Transverse colon (tissue), 4 donors: ENCODE measurements around the gene LRBA. TPM values are rescaled to one million over a fixed set of nuclear protein-coding genes. Genes with fewer than 3 reads are reported as not detected.

Experiments used
- DNase-seq: peaks from one replicate; pipeline ENCODE4 v3.0.0-alpha.2; 2019
- H3K27ac ChIP-seq, 4 donors: fragments of 200-600 bp; sonication (generic); 2 replicates each; pipeline ENCODE4 v1.5.1; 2016 to 2018; ENCODE audit warnings: inconsistent platforms in 4 of 4
- H3K27me3 ChIP-seq: fragments of 200-600 bp; sonication (generic); 2 replicates; pipeline ENCODE4 v1.5.1; 2017; ENCODE audit warnings: inconsistent platforms
- H3K36me3 ChIP-seq, 4 donors: fragments of 200-600 bp; sonication (generic); 2 replicates each; pipeline ENCODE4 v1.5.1; 2017 to 2019; ENCODE audit warnings: inconsistent platforms in 4 of 4
- H3K4me1 ChIP-seq, 4 donors: fragments of 200-600 bp; sonication (generic); 2 replicates each; pipeline ENCODE4 v1.5.1; 2017 to 2020; ENCODE audit warnings: inconsistent platforms in 4 of 4
- H3K4me3 ChIP-seq, 4 donors: fragments of 200-600 bp; sonication (generic); 1 replicate in 1 of 4; 2 replicates in 3 of 4; pipeline versions ENCODE4 v1.5.1 to v1.6.1; 2017 to 2019; ENCODE audit warnings: inconsistent platforms in 4 of 4
- H3K9me3 ChIP-seq, 2 donors: fragments of 200-600 bp; sonication (generic); 2 replicates each; pipeline ENCODE4 v1.5.1; 2017 to 2019; ENCODE audit warnings: inconsistent platforms in 2 of 2
- EP300 ChIP-seq: sonication (generic); formaldehyde crosslinking; IDR thresholded peaks from one replicate; pipeline ENCODE4 v1.6.1; 2017; ENCODE audit warnings: antibody characterized with exemption, low read depth
- POLR2A ChIP-seq: fragments of 450-650 bp; IDR thresholded peaks from one replicate; pipeline ENCODE4 v1.6.1; 2016; ENCODE audit warnings: antibody characterized with exemption, mild to moderate bottlenecking, moderate library complexity
- POLR2AphosphoS5 ChIP-seq, 3 donors: sonication (generic); formaldehyde crosslinking; IDR thresholded peaks; one replicate each; pipeline ENCODE4 v1.6.1; 2016; ENCODE audit warnings: antibody characterized with exemption in 3 of 3
- WGBS, 2 donors: methylation state at CpG; one replicate each; pipeline ENCODE4 v1.1.5; 2018; ENCODE audit warnings: low coverage in 1 of 2; 5-methylcytosine and 5-hydroxymethylcytosine counted together
- in situ Hi-C, 4 donors: fragments of 200-750 bp; cut with MboI; loops; one replicate each; pipeline versions ENCODE4 v1.15.0 to v1.15.1; 2017; ENCODE audit warnings: low sequenced_read_pairs in 3 of 4, low pct_ligation_motif_present in 1 of 4, low pct_unique_long_range_greater_than_20kb in 1 of 4
- intact Hi-C: fragments of 100-400 bp; cut with DNase I; formaldehyde crosslinking; loops from one replicate; pipeline ENCODE4 v1.15.1; 2023; ENCODE audit warnings: low total_unique reads
- total RNA-seq, 4 donors: library from RNA; depleted of rRNA; stranded (reverse); fragments of >200 nt; gene quantifications; one replicate each; pipeline ENCODE4 v1.1.0, GENCODE V29; 2016
- TF ChIP-seq, protein P1 (sequence below), 5 experiments: fragments of 200-600 bp in 3 of 5; fragments of 450-650 bp in 2 of 5; sonication (generic) in 3 of 5; IDR thresholded peaks; 1 replicate in 2 of 5; 2 replicates in 3 of 5; pipeline ENCODE4 v1.5.1; 2016 to 2017; ENCODE audit warnings: antibody characterized with exemption in 5 of 5, inconsistent platforms in 3 of 5, mild to moderate bottlenecking in 2 of 5, moderate library complexity in 1 of 5

LRBA gene
- total RNA-seq, 4 donors from 2014 or later = 82.7 to 125 (median 112) TPM

DNA sequence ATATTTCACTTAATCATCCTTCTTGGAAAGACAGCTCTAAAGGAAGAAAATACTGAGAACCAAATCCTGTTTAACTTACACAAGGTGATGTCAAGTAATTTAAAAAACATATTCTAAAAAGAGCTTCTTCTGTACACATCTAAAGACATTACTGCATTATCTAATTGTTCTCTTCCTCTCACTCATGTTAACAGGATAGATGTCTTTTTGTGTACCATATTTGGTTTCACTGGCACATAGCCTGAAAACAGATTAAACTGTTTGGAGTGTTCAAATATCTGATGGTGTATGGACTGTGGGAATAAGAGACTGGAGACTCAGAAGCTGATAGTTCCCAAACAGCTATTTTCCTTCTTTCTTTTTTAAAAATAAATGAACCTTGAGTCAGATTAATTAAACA is 646.4 kb downstream of the LRBA start:
- Histone ChIP-seq H3K4me1 (peaks cover 0 to 7% (median 3%) of the 10 kb centered on the region in 4 donors), H3K36me3 (peaks cover 0 to 3% (median 1%) of the 10 kb centered on the region in 4 donors), H3K4me3 (no peak overlapping the region), H3K27me3 (no peaks in the 10 kb centered on the region), H3K27ac (peak overlapping the region in 3 of 4 donors; percentile 38 to 57 (median 56)), H3K9me3 (no peaks in the 10 kb centered on the region)
- intact Hi-C loops (no loop called here), in situ Hi-C loops (no loop called here)
- TF ChIP-seq, protein P1, sequence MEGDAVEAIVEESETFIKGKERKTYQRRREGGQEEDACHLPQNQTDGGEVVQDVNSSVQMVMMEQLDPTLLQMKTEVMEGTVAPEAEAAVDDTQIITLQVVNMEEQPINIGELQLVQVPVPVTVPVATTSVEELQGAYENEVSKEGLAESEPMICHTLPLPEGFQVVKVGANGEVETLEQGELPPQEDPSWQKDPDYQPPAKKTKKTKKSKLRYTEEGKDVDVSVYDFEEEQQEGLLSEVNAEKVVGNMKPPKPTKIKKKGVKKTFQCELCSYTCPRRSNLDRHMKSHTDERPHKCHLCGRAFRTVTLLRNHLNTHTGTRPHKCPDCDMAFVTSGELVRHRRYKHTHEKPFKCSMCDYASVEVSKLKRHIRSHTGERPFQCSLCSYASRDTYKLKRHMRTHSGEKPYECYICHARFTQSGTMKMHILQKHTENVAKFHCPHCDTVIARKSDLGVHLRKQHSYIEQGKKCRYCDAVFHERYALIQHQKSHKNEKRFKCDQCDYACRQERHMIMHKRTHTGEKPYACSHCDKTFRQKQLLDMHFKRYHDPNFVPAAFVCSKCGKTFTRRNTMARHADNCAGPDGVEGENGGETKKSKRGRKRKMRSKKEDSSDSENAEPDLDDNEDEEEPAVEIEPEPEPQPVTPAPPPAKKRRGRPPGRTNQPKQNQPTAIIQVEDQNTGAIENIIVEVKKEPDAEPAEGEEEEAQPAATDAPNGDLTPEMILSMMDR (IDR thresholded peaks at IDR 0.05) = no peak
- TF ChIP-seq EP300 (no peak), POLR2AphosphoS5 (IDR thresholded peaks at IDR 0.05) (no peak), POLR2A (no peak)
- no peak for DNase-seq

DNA sequence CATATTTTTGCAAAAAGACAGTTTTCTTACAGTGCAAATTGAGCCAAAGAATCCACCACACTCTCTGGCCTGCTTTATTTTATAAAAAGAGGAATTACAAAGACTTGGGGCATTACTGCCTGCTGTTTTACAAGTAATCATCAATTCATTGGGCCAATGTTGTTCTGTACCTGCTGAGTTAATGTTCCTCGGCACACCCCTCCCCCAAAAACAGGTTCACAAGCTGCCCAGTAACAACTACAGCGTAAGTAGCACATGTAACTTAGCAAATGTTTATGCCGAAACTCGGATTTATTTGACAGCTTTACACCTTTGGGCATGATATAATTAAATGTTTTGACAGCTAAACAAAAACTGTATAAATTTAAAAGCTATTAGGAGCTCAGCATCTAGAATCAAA is 647.8 kb downstream of the LRBA start:
- no peaks in the 10 kb centered on the region for H3K27me3 ChIP-seq
- in situ Hi-C loops = no loop called here
- peak overlapping the region in 3 of 4 donors; percentile 35 to 57 (median 56) for H3K27ac ChIP-seq
- DNase-seq = no peak
- WGBS, 2 donors = 62 to 75% methylated on average over 3 to 4 of the region's 4 CpGs
- H3K4me1 ChIP-seq = peaks cover 0 to 7% (median 3%) of the 10 kb centered on the region in 4 donors
- peaks cover 0 to 3% (median 0%) of the 10 kb centered on the region in 4 donors for H3K36me3 ChIP-seq
- TF ChIP-seq POLR2A (no peak), EP300 (peak; percentile 19), POLR2AphosphoS5 (IDR thresholded peaks at IDR 0.05) (peak; percentile 21 to 41 (median 38))
- TF ChIP-seq, protein P1 (IDR thresholded peaks at IDR 0.05) = no peak
- H3K4me3 ChIP-seq = no peak overlapping the region
- no peaks in the 10 kb centered on the region for H3K9me3 ChIP-seq
- intact Hi-C loops = no loop called here

DNA sequence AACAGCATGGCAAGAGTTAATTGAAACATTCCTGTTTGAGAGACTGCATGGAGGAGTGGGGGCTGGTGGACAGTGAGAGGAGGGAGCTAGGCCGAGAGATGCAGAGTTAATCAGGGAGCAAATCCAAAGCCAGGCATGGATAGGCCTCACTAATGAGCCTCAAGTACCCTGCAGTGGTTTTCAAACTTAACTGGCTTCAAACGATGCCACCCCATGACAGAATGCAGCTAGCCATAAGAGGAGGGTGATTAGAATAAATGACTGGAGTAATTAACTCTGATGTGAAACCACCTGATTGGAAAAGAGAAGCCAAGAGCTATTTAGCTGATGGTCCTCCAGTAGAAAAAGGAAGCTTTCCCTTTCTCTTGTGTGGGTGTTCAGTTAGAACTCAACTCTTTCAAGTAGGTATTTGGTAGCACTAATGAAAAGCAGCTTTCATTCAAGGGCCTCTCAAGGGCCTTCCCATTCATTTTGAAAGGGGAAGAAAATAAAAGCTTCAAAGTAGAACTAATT is 648.5 kb downstream of the LRBA start:
- in situ Hi-C loops = no loop called here
- intact Hi-C loops = no loop called here

DNA sequence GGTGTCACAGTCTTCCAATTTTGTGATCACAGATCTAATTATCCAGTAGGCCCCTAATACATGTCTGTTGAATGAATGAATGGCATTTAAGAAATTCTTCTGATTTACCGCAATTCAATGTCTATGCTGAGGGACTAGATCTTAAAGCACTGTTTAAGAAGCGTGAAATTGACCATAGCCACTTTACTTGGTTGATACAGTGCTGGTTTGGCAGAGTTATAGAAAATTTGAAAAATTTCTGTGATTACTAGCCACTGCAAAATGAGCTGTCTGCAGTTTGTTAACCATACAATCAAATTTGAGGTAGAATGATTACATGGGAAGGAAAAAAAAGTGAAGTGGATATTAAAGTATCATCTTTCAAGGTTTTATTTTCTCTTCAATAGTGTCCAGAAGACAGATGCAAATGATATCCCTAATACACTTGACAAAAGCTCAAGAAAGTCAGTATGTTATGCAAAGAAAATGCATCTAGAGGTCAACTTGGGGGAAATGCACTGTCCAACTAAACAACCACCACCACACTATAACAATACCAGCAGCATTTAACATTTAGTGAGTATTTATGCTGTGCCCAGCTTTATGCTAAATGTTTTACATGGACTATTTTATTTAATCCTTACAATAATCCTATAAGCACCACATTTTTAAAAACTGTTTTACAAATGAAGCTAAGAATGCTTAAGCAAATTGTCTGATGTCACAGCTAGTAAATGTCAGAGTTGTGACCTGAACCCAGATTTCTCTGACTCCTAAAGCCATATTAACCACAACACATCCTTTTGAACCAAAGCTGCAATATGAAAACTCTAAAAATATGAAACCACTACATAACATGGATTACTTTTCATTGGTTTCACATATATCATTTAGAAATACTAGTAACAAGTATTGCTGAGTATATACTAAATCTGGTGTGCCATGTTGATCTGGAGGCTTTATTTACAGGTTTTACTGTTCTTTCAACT is 651.1 kb downstream of the LRBA start:
- Histone ChIP-seq H3K27me3 (no peaks in the 10 kb centered on the region), H3K4me1 (peaks cover 0 to 6% (median 2%) of the 10 kb centered on the region in 4 donors), H3K27ac (no peak overlapping the region), H3K36me3 (no peaks in the 10 kb centered on the region), H3K4me3 (no peak overlapping the region), H3K9me3 (no peaks in the 10 kb centered on the region)
- intact Hi-C loops = no loop called here
- WGBS, 2 donors = 50 to 73% methylated on average over 2 of the region's 2 CpGs
- in situ Hi-C loops = no loop called here
- TF ChIP-seq, protein P1 (IDR thresholded peaks at IDR 0.05) = no peak
- TF ChIP-seq POLR2AphosphoS5 (IDR thresholded peaks at IDR 0.05) = no peak
- TF ChIP-seq POLR2A = no peak
- no peak for TF ChIP-seq EP300
- DNase-seq = no peak

More for the DNA sequence above, 648.5 kb downstream of the LRBA start:
- no peak for DNase-seq
- 53 to 63% methylated on average over 2 of the region's 2 CpGs for WGBS, 2 donors
- peaks cover 0 to 7% (median 3%) of the 10 kb centered on the region in 4 donors for H3K4me1 ChIP-seq
- H3K27ac ChIP-seq = peak overlapping the region in 3 of 4 donors; percentile 14 to 57 (median 35)
- H3K9me3 ChIP-seq = no peaks in the 10 kb centered on the region
- TF ChIP-seq POLR2A = no peak
- no peak for TF ChIP-seq POLR2AphosphoS5 (IDR thresholded peaks at IDR 0.05)
- TF ChIP-seq, protein P1 (IDR thresholded peaks at IDR 0.05) = no peak
- no peak for TF ChIP-seq EP300
- H3K4me3 ChIP-seq = no peak overlapping the region
- peaks cover 0 to 3% (median 0%) of the 10 kb centered on the region in 4 donors for H3K36me3 ChIP-seq
- H3K27me3 ChIP-seq = no peaks in the 10 kb centered on the region
